Endothelial cell of umbilical vein (primary cell): Measurements from ENCODE around the gene C11orf68. TPM values are rescaled to one million over a fixed set of nuclear protein-coding genes. Genes with fewer than 3 reads are reported as not detected.

ENCODE experiments used
- BruUV-seq: library from RNA; stranded (reverse); fragments of 400-500 nt; replicated peaks from 2 replicates; lab custom pipeline; 2021; lab: Mats Ljungman, UMichigan
- CTCF ChIA-PET: fragments of 300-600, 350-600 bp; sonication (Branson Sonifier 250); formaldehyde crosslinking; loops from one replicate; lab custom pipeline; 2021; ENCODE audit warnings: antibody characterized with exemption, inconsistent platforms; lab: Charles Lee
- POLR2A ChIA-PET: fragments of 300-600, 350-600 bp; sonication (Branson Sonifier 250); formaldehyde crosslinking; loops from one replicate; lab custom pipeline; 2021; ENCODE audit warnings: antibody characterized with exemption, inconsistent platforms; lab: Charles Lee
- DNase-seq: peaks from one replicate; pipeline ENCODE4 v3.0.0-alpha.2; 2011; ENCODE audit warnings: low read depth, low spot score
- FAIRE-seq: peaks from 2 replicates; lab custom pipeline; 2011; peaks lifted over from hg19 to GRCh38; lab: Jason Lieb, UNC
- H2AFZ ChIP-seq: 2 replicates; pipeline ENCODE4 v1.6.0; 2012; ENCODE audit warnings: low read depth, low read length, control low read depth, inconsistent platforms
- H3K27ac ChIP-seq: 2 replicates; pipeline ENCODE4 v1.5.1; 2011; ENCODE audit warnings: low read depth, mild to moderate bottlenecking, control low read depth, low read length, moderate library complexity; ENCODE audit not compliant: insufficient read depth
- H3K27me3 ChIP-seq, 2 experiments: 2 replicates each; pipeline versions ENCODE4 v1.6.0 to v1.6.1; 2011; ENCODE audit warnings: low read length in 2 of 2, mixed read lengths in 1 of 2; ENCODE audit not compliant: control insufficient read depth in 2 of 2, insufficient read depth in 2 of 2
- H3K36me3 ChIP-seq, 2 experiments: 2 replicates in 1 of 2; 3 replicates in 1 of 2; pipeline ENCODE4 v1.5.1; 2011; ENCODE audit warnings: low read length in 2 of 2, mild to moderate bottlenecking in 1 of 2, moderate library complexity in 1 of 2; ENCODE audit not compliant: control insufficient read depth in 2 of 2, insufficient read depth in 2 of 2; ENCODE audit errors: extremely low read depth in 1 of 2
- H3K4me1 ChIP-seq: 3 replicates; pipeline ENCODE4 v1.5.1; 2011; ENCODE audit warnings: mild to moderate bottlenecking, low read length; ENCODE audit not compliant: control insufficient read depth, insufficient read depth; ENCODE audit errors: extremely low read depth
- H3K4me2 ChIP-seq: 2 replicates; pipeline ENCODE4 v1.6.1; 2011; ENCODE audit warnings: low read length, control low read depth, mixed read lengths; ENCODE audit not compliant: insufficient read depth
- H3K4me3 ChIP-seq, 3 experiments: fragments of 200-600 bp in 1 of 3; sonication (generic), shearing (Covaris generic) in 1 of 3; replicated peaks in 1 of 3; 2 replicates each; pipeline ENCODE4 v1.5.1; 2011 to 2016; ENCODE audit warnings: control low read depth in 3 of 3, low read length in 3 of 3, mild to moderate bottlenecking in 2 of 3, inconsistent platforms in 1 of 3, low read depth in 1 of 3, moderate library complexity in 1 of 3; ENCODE audit not compliant: insufficient read depth in 1 of 3
- H3K79me2 ChIP-seq: 2 replicates; pipeline ENCODE4 v1.6.0; 2012; ENCODE audit warnings: low read length, inconsistent platforms; ENCODE audit not compliant: control insufficient read depth, insufficient read depth
- H3K9ac ChIP-seq: replicated peaks from 2 replicates; pipeline ENCODE3; 2011; ENCODE audit warnings: low read length, control low read depth; ENCODE audit not compliant: insufficient read depth; ENCODE audit errors: extremely low read depth
- H3K9me1 ChIP-seq: replicated peaks from 3 replicates; pipeline ENCODE4 v1.6.0; 2011; ENCODE audit warnings: mild to moderate bottlenecking, low read length; ENCODE audit not compliant: control insufficient read depth, insufficient read depth; ENCODE audit errors: extremely low read depth
- H3K9me3 ChIP-seq: replicated peaks from 2 replicates; pipeline ENCODE4 v1.5.1; 2012; ENCODE audit warnings: low read length, inconsistent platforms; ENCODE audit not compliant: control insufficient read depth, insufficient read depth
- H4K20me1 ChIP-seq: replicated peaks from 2 replicates; pipeline ENCODE3; 2011; ENCODE audit warnings: mild to moderate bottlenecking, low read length; ENCODE audit not compliant: control insufficient read depth, insufficient read depth; ENCODE audit errors: extremely low read depth
- EZH2 ChIP-seq: IDR thresholded peaks from 2 replicates; pipeline ENCODE4 v1.6.1; 2012; ENCODE audit warnings: borderline replicate concordance, low read depth, mild to moderate bottlenecking, moderate library complexity, low read length, inconsistent platforms; ENCODE audit not compliant: severe bottlenecking
- FOS ChIP-seq: IDR thresholded peaks from 2 replicates; pipeline ENCODE4 v1.6.1; 2011; ENCODE audit warnings: mild to moderate bottlenecking, low read length, moderate library complexity, borderline replicate concordance; ENCODE audit not compliant: insufficient read depth
- GATA2 ChIP-seq: IDR thresholded peaks from 2 replicates; pipeline ENCODE4 v1.7.0; 2011; ENCODE audit warnings: low read depth, mild to moderate bottlenecking, moderate library complexity, mixed read lengths, low read length; ENCODE audit not compliant: insufficient read length, insufficient read depth
- JUN ChIP-seq: IDR thresholded peaks from 2 replicates; pipeline ENCODE4 v1.6.1; 2011; ENCODE audit warnings: borderline replicate concordance, low read depth; ENCODE audit not compliant: insufficient read length, insufficient read depth
- MYC ChIP-seq: IDR thresholded peaks from one replicate; pipeline ENCODE4 v1.6.1; 2011; ENCODE audit warnings: mild to moderate bottlenecking, low read depth, low read length
- POLR2A ChIP-seq: IDR thresholded peaks from 2 replicates; pipeline ENCODE4 v1.6.1; 2012; ENCODE audit warnings: low read depth, mild to moderate bottlenecking, control low read depth, low read length
- POLR2AphosphoS5 ChIP-seq: IDR thresholded peaks from 2 replicates; pipeline ENCODE4 v1.6.1; 2012; ENCODE audit warnings: low read depth, mild to moderate bottlenecking, control low read depth, low read length, moderate library complexity; ENCODE audit not compliant: insufficient read depth
- dilution Hi-C: fragments of 300-500 bp; cut with MboI; formaldehyde crosslinking; loops from one replicate; pipeline ENCODE4 v1.15.0; 2019; ENCODE audit warnings: low sequenced_read_pairs; ENCODE audit not compliant: extremely low pct_ligation_motif_present
- intact Hi-C: fragments of 100-400 bp; cut with micrococcal nuclease; formaldehyde crosslinking; loops from one replicate; pipeline ENCODE4 v1.10.0; 2022
- polyA plus RNA-seq, 4 experiments: library from polyadenylated mRNA; depleted of rRNA in 3 of 4; stranded (reverse) in 3 of 4; unstranded in 1 of 4; fragments of >200 nt; gene quantifications; 2 replicates each; pipeline versions ENCODE4 v1.2.1 to v1.2.3, GENCODE V29; 2011 to 2012; ENCODE audit warnings: missing spikeins in 1 of 4
- total RNA-seq: library from RNA; stranded (reverse); gene quantifications from 2 replicates; pipeline ENCODE4 v1.2.3, GENCODE V29; 2021
- TF ChIP-seq, protein P1 (sequence below): IDR thresholded peaks from 2 replicates; pipeline ENCODE4 v1.6.1; 2011; ENCODE audit not compliant: insufficient read depth, insufficient read length
- TF ChIP-seq, protein P2 (sequence below), 2 donors: IDR thresholded peaks; 1 replicate in 1 of 2; 2 replicates in 1 of 2; pipeline ENCODE4 v1.5.1; 2011; ENCODE audit warnings: low read length in 2 of 2, mild to moderate bottlenecking in 2 of 2, moderate library complexity in 2 of 2, control low read depth in 1 of 2, inconsistent platforms in 1 of 2, low read depth in 1 of 2; ENCODE audit not compliant: insufficient read depth in 1 of 2; ENCODE audit errors: extremely low read depth in 1 of 2

Gene C11orf68
- total and polyA plus RNA-seq, 2 donors (not counting 3 experiments of a cell fraction or from before 2014, with no cell fraction given), result 35.6 to 66.5 TPM

DNA sequence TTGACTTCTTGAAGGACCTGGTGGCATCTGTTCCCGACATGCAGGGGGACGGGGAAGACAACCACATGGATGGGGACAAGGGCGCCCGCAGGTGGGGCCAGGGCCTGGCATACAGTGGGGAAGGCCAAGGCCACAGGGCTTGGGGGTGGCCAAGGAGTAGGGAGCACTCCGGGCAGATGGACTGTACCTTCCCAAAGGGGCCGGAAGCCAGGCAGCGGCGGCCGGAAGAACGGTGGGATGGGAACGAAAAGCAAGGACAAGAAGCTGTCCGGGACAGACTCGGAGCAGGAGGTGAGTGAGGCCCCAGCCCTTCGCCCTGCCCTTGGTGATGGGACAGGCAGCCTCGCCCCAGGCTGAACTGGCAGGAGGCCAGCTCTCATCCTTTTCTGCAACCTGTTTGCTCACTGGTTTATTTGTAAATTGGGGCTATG, 1.5 kb upstream of the C11orf68 start:
- POLR2A ChIA-PET, result no interaction called here

More for the DNA sequence above, 1.5 kb upstream of the C11orf68 start:
- H3K4me1 ChIP-seq, result peaks cover 40% of the 10 kb centered on the region
- H3K9ac ChIP-seq, result peak overlapping the region; percentile 37
- peaks cover 6 to 11% of the 10 kb centered on the region in 2 experiments for H3K36me3 ChIP-seq
- intact Hi-C loops (no loop called here), dilution Hi-C loops (no loop called here)
- H3K4me3 ChIP-seq, result peak overlapping the region; percentile 63 to 84 (median 70)
- H3K9me3 ChIP-seq, result no peaks in the 10 kb centered on the region
- peaks cover 37% of the 10 kb centered on the region for H3K79me2 ChIP-seq
- no peak for FAIRE-seq
- no peak overlapping the region for H2AFZ ChIP-seq
- H3K27me3 ChIP-seq, result no peaks in the 10 kb centered on the region
- CTCF ChIA-PET, result interaction anchor here (1.0 to 1.4 kb wide), 3 partner anchors 13 to 36 kb away, joined by 3 to 4 read pairs (median 3); partner anchors contain the start of gene FIBP
- TF ChIP-seq, protein P1, sequence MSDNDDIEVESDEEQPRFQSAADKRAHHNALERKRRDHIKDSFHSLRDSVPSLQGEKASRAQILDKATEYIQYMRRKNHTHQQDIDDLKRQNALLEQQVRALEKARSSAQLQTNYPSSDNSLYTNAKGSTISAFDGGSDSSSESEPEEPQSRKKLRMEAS, result no peak
- TF ChIP-seq EZH2, result no peak
- no peak for TF ChIP-seq GATA2
- TF ChIP-seq, protein P2, sequence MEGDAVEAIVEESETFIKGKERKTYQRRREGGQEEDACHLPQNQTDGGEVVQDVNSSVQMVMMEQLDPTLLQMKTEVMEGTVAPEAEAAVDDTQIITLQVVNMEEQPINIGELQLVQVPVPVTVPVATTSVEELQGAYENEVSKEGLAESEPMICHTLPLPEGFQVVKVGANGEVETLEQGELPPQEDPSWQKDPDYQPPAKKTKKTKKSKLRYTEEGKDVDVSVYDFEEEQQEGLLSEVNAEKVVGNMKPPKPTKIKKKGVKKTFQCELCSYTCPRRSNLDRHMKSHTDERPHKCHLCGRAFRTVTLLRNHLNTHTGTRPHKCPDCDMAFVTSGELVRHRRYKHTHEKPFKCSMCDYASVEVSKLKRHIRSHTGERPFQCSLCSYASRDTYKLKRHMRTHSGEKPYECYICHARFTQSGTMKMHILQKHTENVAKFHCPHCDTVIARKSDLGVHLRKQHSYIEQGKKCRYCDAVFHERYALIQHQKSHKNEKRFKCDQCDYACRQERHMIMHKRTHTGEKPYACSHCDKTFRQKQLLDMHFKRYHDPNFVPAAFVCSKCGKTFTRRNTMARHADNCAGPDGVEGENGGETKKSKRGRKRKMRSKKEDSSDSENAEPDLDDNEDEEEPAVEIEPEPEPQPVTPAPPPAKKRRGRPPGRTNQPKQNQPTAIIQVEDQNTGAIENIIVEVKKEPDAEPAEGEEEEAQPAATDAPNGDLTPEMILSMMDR (IDR thresholded peaks at IDR 0.05; ENCODE audit: extremely low read depth in 1 of 2, insufficient read depth in 1 of 2, low read depth in 1 of 2, low read length in 2 of 2), result no peak
- no peak for TF ChIP-seq POLR2A
- TF ChIP-seq JUN, result no peak
- no peak for TF ChIP-seq FOS
- TF ChIP-seq POLR2AphosphoS5, result no peak
- TF ChIP-seq MYC, result no peak
- no TSS peak for BruUV-seq
- DNase-seq, result no peak
- H3K9me1 ChIP-seq, result no peaks in the 10 kb centered on the region
- H3K27ac ChIP-seq, result no peak overlapping the region
- no peaks in the 10 kb centered on the region for H4K20me1 ChIP-seq
- H3K4me2 ChIP-seq, result peak overlapping the region; percentile 79
